HG03039 (cell line): ENCODE data around the gene PRX.
"Not testable (repeated sequence)": the region's sequence is repeated elsewhere in the genome, so short reads cannot be mapped to it uniquely, and the experiment has no call there.

ENCODE experiments used
- ATAC-seq: cut with Tn5 transposase; IDR thresholded peaks from one replicate; pipeline ENCODE4 v1.9.1; 2021; ENCODE audit warnings: mild to moderate bottlenecking, moderate library complexity; ENCODE audit not compliant: unreplicated experiment

PRX gene

DNA sequence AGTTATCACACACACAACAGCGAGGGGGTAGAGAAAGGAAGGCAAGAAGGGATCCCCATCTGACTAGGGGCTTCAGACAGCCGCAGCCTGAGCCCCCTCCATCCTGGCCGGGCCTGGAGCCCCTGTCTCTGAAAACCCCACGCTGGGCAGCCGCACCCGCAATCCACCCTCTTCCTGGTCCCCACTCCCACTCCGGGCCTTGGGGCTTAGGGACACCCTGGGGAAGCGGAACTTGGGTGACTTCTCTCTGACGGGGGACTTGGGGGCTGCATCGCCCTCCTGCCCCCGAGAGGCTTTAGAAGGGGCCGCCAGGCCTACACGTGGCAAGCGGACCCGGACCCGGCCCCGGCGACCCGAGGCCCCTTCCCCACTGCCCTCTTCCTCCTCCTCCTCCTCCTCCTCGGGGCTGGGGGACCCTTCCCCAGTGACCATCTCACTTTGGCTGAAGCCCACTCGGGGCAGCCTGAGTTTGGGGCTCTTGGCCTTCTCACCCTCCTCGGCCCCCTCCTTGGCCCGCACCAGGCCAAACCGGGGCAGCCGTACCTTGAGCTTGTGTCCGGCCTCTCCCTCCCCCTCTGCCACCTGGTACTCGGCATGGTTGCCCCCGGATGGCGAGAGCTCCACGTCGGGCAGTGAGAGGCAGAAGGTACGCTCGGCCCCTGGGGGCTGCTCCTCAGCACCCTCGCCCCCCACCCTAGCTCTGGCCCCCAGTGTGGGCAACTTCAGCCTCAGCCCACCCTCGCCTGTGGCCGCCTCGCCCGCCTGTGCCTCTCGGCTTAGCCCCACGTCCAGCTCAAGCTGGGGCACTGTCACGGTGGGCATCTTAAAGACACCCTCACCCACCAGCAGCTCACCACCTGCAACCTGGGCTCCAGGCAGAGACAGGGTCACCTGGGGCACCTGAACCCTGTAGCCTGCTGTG is 19.0 kb downstream of the PRX start:
- no peak for ATAC-seq

DNA sequence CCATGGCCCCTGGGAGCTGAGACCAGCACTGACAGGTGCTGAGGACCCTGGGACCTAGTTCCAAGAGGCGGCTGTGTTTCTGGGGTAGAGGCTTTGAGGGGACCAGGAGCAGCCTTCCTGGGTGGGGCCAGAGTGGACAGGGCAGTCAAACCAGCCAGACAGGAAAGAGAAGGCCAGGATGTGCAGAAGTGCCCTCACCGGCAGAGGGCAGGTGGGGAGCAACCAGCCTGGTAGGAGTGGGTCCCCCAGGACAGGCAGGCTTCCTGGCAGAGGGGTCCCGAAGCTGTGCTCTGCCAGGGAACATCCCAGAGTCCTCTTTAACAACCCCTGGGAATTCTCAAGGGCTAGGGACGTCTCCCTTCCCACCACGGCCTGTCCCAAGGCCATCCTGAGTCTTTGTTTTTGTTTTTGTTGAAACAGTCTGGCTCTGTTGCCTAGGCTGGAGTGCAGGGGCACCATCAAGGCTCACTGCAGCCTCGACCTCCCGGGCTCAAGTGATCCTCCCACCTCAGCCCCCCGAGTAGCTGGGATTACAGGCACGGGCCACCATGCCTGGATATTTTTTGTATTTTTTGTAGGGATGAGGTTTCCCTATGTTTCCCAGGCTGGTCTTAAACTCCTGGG is 20.2 kb downstream of the PRX start:
- ATAC-seq: no peak

DNA sequence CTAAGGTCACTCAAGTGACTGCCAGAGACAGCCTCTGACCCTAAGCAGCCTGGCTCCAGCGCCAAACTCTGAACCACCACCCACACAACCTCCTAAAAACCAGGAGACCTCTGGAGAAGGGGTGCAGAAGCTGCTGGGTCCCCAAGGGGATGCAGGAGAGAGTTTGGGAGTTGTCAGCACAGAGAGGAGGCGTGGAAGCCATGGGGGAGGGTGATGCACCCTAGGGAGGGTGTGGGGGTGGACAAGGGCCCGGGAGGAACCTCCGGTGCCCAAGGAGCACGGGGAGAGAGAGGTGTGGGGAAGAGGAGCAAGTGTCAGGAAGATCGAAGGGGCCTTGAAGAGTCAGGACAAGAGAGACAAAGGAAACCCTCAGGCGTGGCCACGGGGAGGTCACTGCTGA is 21.1 kb downstream of the PRX start:
- ATAC-seq: no peak

DNA sequence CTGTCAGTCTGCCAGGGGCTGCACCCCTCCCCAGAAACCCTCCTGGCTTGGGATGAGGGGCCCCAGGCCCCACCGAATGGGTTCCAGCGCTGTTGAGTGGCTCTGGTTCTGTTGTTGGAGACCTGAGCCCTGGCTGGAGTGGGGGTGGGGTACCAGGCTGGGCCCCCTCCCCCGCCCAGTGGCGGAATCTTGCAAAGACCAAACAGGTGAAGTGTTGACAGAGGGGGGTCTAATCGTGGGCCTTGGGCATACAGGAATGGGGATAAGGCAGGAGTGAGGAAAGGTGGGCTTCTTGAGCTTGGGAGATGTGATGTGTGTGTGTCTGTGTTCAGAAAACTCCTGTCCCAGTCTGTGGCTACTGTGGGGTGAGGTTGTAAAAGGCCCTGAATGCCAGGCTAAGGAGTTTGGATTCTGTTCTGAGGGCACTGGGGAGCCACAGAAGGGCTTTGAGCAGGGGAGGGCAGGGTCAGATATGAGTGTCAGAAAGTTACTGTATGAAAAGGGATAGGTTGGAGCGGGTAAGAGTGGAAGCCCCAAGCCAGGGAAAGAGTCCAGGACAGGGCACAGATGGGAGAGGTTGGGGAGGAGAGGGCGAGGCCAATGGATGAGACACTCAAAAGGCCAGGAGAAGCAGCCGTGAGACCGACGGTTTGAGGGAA is 23.0 kb downstream of the PRX start, which contains the start of gene HIPK4:
TSS of gene HIPK4 (minus strand) at position 98 of the 659 bp plus-strand sequence. CDS start 279 bp downstream, outside the sequence.
- ATAC-seq: no peak

DNA sequence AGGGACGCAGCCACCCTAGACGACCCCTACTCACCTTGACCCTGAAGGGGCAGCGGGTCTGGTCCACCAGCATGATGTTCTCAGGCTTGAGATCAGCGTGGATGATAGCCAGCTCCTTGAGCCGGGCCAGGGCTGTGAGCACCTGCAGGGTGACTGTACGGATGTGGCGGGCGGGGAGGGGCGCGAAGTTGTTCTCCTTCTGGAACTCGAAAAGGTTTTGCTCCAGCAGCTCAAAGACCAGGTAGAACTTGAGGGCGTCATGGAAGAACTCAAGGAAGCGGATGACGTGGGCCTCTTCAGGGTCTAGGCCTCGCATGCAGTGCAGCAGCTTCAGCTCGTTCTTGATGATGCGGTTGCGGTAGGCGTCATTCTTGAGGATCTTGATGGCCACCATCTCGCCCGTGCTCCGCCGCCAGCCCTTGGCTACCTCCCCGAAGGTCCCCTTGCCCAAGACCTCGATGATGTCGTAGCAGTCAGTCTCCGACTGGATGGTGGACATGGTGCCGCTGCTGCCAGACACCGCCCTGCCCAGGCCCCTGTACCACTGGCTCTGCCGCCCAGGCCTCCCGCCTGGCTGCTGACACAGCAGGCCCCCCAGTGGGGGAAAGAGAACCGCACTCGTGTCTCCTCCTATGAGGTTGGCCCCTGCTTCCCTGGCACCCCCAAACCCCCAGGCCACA is 23.6 kb downstream of the PRX start:
- no peak for ATAC-seq

DNA sequence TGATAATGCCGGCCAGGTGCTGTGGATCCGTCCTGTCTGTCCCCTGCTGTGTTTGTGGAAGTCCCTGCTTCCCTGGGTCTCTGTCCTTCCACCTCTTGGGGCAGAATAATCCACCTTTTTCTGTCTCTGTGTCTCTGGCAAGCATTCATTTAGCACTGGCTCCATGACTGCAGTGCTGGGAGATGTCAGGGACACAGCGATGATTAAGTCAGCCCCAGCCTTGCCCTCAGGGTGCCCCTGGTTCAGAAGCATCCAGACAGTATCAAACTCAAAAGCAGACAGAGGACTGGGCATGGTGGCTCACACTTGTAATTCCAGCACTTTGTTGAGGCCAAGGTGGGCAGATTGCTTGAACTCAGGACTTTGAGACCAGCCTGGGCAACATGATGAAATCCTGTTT is 24.7 kb downstream of the PRX start:
- no peak for ATAC-seq

DNA sequence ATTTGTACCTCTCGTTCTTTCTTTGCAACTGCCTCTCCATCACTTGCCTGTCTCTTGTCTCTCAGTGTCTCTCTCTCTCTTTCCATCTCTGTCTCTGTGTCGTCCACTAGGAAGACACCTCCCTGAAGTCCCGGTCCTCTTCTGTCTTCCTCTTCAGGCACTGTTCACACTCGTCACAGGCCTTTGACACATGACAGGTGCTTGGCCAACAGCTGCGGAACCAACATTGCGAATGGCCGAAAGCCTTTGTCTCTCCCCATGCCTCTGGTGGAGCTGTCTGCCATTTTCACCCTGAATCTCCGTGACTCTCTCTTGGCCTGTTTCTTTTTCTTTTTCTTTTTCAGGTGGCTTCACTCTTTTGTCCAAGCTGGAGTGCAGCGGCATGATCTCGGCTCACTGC is 26.0 kb downstream of the PRX start:
- ATAC-seq: no peak

DNA sequence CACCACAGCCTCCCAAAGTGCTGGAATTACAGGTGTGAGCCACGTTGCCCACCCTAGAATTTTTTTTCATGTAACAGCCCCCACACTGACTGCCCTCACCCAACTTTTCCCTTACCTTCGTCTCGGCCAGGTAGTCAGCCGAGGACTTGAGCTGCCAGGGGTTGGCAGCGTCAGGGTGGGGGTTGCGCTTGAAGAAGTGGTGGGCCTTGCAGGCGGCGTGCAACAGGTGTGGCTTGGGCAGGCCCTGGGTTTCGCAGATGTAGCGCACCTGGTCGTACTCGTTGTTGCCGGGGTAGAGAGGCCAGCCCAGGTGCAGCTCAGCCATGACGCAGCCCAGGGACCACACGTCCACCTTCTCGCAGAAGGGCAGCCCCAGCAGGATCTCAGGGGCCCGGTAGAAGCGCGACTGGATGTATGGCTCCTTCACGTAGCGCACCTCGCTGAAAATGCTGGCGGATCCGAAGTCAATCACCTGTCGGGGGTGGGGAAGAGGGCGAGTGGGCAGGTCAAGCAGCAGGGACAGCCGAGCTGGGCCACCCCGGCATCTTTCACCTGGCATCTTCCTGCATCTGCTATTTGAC is 29.4 kb downstream of the PRX start:
- no peak for ATAC-seq

DNA sequence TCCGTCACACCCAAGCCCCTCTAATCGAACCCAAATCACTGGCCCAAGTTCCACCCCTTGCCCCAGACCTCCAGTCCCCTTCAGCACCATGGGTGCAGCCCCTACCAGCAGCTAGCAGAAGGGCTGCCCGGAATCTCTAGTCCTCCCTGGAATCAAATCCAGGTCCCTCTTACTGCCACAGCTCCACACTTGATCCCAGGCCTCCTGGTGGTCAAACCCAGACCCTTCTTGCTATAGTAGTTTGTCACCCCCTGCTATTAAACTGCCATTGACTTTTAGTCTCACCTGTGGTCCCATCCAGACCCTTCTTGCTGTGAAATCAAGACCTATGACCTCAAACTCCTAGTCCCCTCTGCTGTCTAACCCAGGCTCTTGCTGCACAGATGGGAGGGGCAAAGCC is 31.9 kb downstream of the PRX start:
- no peak for ATAC-seq

DNA sequence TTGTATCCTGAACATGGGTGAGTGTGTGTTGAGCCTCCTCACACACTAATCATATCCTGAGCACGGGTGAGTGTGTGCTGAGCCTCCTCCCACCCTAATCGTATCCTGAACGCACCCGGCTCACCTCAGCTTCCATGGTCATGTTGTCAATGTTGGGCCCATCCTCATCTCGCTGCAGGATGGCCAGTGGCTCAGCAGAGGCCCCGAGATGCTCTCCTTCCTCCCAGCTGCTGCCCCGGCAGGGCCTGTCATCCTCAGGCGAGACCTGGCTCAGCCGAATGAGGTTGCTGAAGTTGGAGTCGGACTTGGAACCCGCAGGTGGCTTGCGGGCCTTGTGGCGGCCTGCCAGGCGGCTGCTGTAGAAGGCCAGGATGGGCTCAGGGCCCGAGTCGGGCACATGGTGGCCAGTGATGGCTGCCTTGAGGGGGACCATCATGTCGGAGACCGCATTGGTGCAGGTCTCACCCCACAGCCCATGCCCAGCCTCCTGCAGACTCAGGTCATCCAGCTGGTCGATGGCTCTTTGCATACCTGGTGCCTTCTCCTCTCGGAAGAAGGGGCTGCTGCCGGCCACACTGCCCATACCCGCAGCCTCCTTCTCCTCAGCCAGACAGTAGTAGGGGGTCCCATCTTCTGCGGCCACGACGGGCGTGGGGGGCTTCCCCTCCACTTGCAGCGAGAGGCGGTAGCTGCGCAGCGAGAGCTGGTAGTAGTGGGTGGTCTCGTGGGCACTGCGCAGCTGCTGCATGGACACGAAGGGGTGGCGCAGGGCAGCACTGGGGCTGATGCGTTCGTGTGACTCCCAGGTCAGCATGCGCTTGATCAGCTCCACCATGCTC is 32.8 kb downstream of the PRX start:
- no peak for ATAC-seq

DNA sequence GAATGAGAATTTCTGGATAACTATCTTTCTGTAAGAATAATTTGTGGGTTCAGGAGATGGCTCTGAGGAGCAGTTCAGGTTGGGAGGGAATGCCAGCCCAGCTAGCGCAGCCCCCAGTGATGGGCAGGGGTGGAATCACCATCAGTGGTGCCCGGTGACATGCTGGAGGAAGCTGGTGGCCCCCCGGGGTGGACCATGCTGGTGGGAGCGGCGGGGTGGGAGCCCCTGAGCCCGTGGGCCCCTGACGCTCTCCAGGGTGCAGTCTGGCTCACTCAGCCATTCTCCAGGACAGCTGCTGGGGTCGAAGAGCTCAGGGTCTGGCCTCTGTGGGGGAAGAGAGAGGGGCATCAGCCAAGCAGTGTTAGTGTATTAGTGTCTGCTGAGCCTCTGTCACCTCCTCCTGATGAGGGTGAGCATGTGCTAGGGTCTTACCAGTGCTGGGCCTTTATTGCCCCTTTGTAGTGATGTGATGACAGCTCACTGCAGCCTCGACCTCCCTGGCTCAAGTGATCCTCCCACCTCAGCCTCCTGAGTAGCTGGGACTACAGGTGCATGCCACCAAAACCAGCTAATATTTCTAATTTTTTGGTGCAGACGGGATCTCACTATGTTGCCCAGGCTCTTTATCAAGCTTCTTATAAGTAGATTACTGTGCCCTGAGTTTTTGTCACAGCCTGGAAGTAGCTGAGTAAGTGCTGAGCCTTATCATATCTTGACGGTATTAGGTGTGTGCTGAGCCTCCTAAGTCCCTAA is 33.6 kb downstream of the PRX start:
- ATAC-seq: no peak

DNA sequence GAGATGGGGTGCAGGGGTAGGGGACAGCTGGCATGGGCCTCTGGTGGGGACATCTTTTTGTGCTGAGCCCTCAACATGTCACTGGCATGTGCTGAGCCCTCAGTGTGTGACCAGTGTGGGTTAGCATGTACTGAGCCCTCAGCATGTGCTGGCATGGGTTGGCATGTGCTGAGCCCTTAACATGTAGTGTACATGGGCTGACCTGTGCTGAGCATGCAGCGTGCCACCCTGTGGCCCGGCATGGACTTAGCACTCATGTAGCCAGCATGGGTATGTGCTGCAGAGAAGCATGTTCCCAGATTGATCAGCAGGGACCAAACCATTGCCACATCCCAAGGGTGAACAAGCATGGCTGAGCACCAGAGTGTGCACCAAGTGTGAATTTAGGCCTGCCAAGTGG is 34.7 kb downstream of the PRX start:
- no peak for ATAC-seq

DNA sequence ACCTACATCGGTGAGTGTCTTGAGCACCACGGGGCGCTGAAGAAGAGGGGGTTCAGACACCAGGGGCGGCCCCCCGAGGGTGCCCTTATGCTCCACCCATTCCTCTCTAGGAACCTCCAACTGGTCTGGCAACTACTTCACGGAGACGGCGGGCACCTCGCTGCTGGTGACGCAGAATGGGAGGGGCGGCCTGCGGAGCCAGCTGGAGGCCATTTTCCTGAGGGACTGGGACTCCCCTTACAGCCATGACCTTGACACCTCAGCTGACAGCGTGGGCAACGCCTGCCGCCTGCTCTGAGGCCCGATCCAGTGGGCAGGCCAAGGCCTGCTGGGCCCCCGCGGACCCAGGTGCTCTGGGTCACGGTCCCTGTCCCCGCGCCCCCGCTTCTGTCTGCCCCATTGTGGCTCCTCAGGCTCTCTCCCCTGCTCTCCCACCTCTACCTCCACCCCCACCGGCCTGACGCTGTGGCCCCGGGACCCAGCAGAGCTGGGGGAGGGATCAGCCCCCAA is 35.2 kb downstream of the PRX start:
- no peak for ATAC-seq

DNA sequence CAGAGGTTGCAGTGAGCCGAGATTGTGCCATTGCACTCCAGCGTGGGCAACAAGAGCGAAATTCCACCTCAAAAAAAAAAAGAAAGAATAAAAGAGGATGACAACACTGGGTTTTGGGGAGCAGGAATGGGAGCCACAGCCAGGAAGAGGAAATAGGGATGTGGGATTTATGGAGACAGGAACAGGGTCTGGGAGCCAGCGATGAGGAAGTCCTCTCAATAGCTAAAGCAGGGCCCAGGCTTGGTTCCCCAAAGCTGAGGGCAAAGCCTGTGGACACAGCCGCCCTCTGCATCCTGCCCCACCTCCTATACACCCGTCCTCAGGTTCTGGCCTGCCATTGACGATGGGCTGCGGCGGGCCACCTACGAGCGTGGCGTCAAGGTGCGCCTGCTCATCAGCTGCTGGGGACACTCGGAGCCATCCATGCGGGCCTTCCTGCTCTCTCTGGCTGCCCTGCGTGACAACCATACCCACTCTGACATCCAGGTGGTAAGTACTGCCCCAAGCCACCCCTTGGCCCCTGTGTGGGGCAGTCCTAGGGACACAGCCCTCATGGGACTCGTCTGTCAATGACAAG is 36.8 kb downstream of the PRX start:
- ATAC-seq: no peak

DNA sequence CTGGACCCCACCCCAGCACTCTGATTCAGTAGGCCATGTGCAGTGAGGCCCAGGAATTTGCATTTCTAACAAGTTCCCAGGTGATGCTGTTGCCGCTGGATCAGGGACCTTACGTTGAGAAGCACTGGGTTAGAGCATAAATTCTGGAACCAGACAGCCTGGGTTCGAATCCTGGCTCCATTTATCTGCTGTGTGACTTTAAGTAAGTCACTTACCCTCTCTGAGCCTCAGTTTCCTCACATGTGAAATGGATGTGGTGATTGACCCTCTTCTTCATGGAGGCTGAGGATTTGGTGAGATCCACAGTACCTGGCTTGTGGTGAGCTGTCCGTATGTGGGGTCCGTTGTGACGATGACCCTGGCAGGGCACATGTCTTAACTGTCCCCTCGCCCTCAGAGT is 39.1 kb downstream of the PRX start:
- ATAC-seq: no peak

DNA sequence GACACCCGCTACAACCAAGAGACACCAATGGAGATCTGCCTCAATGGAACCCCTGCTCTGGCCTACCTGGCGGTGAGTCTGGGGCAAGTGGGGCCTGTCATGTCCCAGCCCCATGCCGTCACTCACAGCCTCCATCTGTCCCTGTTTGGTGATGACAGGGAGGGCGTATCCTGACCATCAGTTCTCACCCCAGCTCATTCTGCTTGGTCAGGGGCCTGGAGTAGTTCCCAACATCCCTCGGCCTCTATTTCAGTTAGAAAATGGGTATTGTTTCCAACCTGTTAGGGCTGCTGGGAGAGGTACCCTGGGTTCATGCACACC is 41.4 kb downstream of the PRX start:
- ATAC-seq: no peak

DNA sequence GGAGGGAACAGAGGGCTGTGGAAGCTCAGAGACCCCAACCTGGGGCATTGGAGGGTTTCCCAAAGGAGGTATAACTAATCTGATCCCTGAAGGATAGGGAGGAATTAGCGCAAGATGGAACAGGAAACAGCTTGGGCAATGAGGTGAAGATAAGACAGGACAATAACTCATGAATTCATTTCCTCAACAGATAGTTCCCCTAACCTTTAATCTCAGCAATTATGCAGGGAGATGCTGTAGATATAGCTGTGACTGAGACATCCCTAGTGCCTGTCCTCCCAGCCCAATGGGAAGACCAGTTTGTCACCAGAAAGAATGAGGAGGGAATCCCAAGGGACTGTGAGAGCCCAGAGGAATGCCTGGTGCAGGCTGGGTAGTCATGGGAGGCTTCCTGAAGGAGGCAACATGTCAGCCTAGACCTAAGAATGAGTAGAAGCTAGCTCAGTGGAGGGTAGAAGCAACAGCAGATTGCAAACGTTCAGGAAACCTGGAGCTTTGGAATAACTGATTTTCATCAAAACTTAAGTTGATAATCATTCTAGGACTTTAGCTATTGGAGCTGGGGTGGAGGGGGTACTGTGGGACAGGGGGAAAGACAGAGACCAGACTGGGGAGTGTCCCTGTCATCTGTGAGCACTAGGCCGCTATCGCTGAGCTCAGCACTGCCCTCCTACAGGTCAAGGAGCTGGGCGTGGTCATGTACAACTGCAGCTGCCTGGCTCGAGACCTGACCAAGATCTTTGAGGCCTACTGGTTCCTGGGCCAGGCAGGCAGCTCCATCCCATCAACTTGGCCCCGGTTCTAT is 42.0 kb downstream of the PRX start:
- ATAC-seq: no peak

DNA sequence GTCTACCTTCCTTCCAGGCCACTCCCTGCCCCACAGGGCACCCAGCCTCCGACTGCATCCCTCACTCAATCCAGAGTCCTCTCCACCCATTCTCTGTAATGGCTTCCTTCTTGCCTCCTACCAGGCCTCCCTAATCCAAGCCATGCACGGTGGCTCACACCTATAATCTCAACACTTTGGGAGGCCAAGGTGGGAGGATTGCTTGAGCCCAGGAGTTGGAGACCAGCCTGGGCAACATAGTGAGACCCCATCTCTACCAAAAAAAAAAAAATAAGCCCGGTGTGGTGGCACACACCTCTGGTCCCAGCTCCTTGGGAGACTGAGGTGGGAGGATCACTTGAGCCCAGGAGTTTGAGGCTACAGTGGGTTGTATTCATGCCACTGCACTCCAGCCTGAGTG is 42.9 kb downstream of the PRX start:
- ATAC-seq: not testable (repeated sequence)
